Measurements from ENCODE around the gene ATAD2B. TPM values are rescaled to one million over a fixed set of nuclear protein-coding genes. Genes with fewer than 3 reads are reported as not detected.

ATAD2B gene
- total RNA-seq, 1 donor from 2014 or later: 24.3 TPM

DNA sequence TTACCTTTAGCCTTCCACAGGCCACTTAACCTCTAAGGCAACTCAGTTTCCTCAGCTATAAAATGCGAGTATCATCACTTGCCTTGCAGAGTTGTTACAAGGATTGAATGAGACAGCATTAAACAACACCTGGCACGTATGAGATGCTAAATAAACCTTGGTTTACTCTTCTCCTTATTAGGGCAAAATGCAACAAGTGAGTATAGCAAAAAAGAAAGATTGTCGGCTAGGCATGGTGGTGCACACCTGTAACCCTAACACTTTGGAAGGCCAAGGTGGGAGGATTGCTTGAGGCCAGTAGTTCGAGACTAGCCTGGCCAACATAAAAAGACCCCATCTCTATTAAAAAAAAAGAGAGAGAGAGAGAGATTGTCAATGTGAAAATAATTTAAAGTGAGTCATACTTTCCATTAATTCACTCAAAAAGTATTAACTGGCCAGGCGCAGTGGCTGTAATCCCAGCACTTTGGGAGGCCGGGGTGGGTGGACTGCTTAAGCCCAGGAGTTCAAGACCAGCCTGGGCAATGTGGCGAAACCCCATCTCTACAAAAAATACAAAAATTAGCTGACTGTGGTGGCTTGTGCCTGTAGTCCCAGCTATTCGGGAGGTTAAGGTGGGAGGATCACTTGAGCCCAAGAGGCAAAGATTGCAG lies 8.0 kb downstream of the ATAD2B start:
- Histone ChIP-seq H3K36me3 (no peaks in the 10 kb centered on the region), H3K9me3 (no peaks in the 10 kb centered on the region), H3K27ac (no peak overlapping the region), H3K4me1 (peaks cover 17% of the 10 kb centered on the region), H3K27me3 (ENCODE audit: low read depth) (no peaks in the 10 kb centered on the region), H3K4me3 (no peak overlapping the region)
- DNase-seq (no peak), ATAC-seq (no peak)
- intact Hi-C loops (cut with DNase I): no loop called here
- TF ChIP-seq, protein P1, sequence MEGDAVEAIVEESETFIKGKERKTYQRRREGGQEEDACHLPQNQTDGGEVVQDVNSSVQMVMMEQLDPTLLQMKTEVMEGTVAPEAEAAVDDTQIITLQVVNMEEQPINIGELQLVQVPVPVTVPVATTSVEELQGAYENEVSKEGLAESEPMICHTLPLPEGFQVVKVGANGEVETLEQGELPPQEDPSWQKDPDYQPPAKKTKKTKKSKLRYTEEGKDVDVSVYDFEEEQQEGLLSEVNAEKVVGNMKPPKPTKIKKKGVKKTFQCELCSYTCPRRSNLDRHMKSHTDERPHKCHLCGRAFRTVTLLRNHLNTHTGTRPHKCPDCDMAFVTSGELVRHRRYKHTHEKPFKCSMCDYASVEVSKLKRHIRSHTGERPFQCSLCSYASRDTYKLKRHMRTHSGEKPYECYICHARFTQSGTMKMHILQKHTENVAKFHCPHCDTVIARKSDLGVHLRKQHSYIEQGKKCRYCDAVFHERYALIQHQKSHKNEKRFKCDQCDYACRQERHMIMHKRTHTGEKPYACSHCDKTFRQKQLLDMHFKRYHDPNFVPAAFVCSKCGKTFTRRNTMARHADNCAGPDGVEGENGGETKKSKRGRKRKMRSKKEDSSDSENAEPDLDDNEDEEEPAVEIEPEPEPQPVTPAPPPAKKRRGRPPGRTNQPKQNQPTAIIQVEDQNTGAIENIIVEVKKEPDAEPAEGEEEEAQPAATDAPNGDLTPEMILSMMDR (IDR thresholded peaks at IDR 0.05): no peak

GRCh38 chr2:23916727-23917405 lies 10.1 kb downstream of the ATAD2B start:
- Histone ChIP-seq H3K4me1 (peaks cover 17% of the 10 kb centered on the region), H3K27me3 (ENCODE audit: low read depth) (no peaks in the 10 kb centered on the region), H3K9me3 (no peaks in the 10 kb centered on the region), H3K4me3 (no peak overlapping the region), H3K36me3 (no peaks in the 10 kb centered on the region), H3K27ac (no peak overlapping the region)
- TF ChIP-seq, protein P1 (IDR thresholded peaks at IDR 0.05): no peak
- ATAC-seq: no peak
- DNase-seq: no peak
- intact Hi-C loops (cut with DNase I): no loop called here

GRCh38 chr2:23915327-23915726 lies 11.6 kb downstream of the ATAD2B start:
- H3K4me3 ChIP-seq: no peak overlapping the region
- H3K36me3 ChIP-seq: no peaks in the 10 kb centered on the region
- peaks cover 17% of the 10 kb centered on the region for H3K4me1 ChIP-seq
- TF ChIP-seq, protein P1 (IDR thresholded peaks at IDR 0.05): no peak
- no peak overlapping the region for H3K27ac ChIP-seq
- no peaks in the 10 kb centered on the region for H3K27me3 ChIP-seq (ENCODE audit: low read depth)
- intact Hi-C loops (cut with DNase I): no loop called here
- no peaks in the 10 kb centered on the region for H3K9me3 ChIP-seq
- no peak for ATAC-seq
- no peak for DNase-seq

- DNase-seq (no peak), ATAC-seq (no peak)
- no peaks in the 10 kb centered on the region for H3K9me3 ChIP-seq
- H3K27me3 ChIP-seq (ENCODE audit: low read depth): no peaks in the 10 kb centered on the region
- TF ChIP-seq, protein P1 (IDR thresholded peaks at IDR 0.05): no peak
- H3K36me3 ChIP-seq: no peaks in the 10 kb centered on the region
- intact Hi-C loops (cut with DNase I): no loop called here
- no peak overlapping the region for H3K27ac ChIP-seq
- H3K4me3 ChIP-seq: no peak overlapping the region
- peaks cover 17% of the 10 kb centered on the region for H3K4me1 ChIP-seq
Measured at GRCh38 chr2:23912054-23912453, 14.9 kb downstream of the ATAD2B start.

GRCh38 chr2:23905155-23905554 lies 21.8 kb downstream of the ATAD2B start:
- intact Hi-C loops (cut with DNase I): no loop called here
- H3K9me3 ChIP-seq: no peaks in the 10 kb centered on the region
- no peaks in the 10 kb centered on the region for H3K27me3 ChIP-seq (ENCODE audit: low read depth)
- TF ChIP-seq, protein P1 (IDR thresholded peaks at IDR 0.05): no peak
- peaks cover 44% of the 10 kb centered on the region for H3K4me1 ChIP-seq
- no peak for DNase-seq
- H3K4me3 ChIP-seq: no peak overlapping the region
- H3K27ac ChIP-seq: no peak overlapping the region
- H3K36me3 ChIP-seq: no peaks in the 10 kb centered on the region
- no peak for ATAC-seq
